Left colon (tissue), 2 donors: ENCODE measurements around the gene SLC25A39. TPM values are rescaled to one million over a fixed set of nuclear protein-coding genes. Genes with fewer than 3 reads are reported as not detected.

Experiments used
- ATAC-seq: fragments of 200-7000 bp; cut with Tn5 transposase; one replicate; pipeline ENCODE4 v1.9.1; 2020; ENCODE audit warnings: mild to moderate bottlenecking, moderate library complexity
- DNase-seq, 2 donors: peaks; one replicate each; pipeline ENCODE4 v3.0.0-alpha.2; 2020
- intact Hi-C, 2 donors: fragments of 100-400 bp; cut with DNase I in 1 of 2; cut with micrococcal nuclease in 1 of 2; formaldehyde crosslinking; loops; one replicate each; pipeline versions ENCODE4 v1.11.2 to v1.14.0; 2022; cut with DNase I, micrococcal nuclease
- total RNA-seq, 2 donors: library from RNA; stranded (reverse); fragmentation: NEBNext Ultra II Directional; extraction: Animal tissue kit (Norgen Biotek cat#: 25700); gene quantifications; one replicate each; pipeline ENCODE4 v1.2.1, GENCODE V29; 2021
- donor health status: DM: no; HTN: no; CAD: no.
- donor health status: DM: yes; HTN: yes; CAD: no.

SLC25A39 gene
- total RNA-seq, 2 donors from 2014 or later: 137 to 148 TPM

DNA sequence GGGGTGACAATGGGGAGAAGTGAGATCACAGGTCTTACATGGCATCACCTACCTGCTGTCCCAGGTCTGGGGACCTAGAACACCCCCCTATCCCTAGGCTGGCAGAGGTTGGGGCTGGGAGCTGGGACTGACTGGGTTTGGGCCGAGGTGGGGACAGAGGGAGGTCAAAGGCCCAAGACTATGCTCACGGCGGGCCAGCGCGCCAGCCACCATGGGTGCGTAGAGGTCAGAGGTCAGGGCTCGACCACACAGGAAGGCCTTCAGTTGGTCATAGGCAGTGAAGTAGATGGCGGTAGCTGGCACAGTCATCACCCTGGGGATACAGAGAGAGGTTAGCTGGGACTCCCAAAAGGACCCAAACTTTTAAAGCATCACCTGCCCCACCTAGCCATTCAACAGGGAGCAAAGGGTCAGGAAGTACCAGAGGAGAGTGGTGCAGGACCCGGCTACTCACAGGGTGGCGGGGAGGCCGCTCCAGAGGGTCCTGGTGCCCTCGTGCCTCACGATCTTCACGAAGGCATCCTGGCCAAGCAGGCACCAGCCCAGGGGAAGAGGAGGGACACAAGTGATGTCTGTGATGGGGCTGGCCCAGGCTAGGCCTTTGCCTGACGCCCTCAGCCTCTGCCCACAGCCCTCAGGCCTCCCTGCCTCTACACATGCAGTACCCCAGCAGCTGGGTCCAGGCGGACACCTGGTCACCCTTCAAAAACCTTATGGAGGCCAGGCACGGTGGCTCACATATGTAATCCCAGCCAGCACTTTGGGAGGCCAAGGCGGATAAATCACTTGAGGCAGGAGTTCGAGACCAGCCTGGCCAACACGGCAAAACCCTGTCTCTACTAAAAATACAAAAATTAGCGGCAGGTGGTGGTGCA lies 3.1 kb downstream of the SLC25A39 start:
- no peak for ATAC-seq
- intact Hi-C loops: loop anchor here in 1 of 2 donors (5.0 kb wide), 1 partner anchor 109 kb away; no protein-coding TSS in a partner anchor
- no peak for DNase-seq

DNA sequence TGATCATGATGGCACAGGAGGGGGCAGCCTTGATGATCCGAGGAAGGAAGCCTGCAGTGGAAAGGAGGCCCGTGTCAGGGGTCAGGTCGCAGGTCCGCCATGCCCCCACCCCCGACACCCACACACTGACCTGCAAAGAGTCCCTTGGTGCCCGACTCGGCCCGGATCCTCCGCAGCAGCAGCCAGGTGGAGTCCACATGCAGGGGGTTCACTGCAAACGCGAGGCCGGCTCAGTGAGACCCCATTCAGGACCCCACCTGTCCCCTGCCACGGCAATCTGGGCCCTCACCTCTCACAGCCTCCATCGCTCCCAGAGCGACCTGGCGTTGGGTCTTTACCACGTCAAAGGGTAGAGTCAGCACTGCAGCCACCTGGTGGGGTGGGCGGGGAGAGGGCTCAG lies 4.6 kb downstream of the SLC25A39 start:
- intact Hi-C loops: loop anchor here in 1 of 2 donors (5.0 kb wide), 1 partner anchor 108 kb away; no protein-coding TSS in a partner anchor
- no peak for DNase-seq
- ATAC-seq: no peak

DNA sequence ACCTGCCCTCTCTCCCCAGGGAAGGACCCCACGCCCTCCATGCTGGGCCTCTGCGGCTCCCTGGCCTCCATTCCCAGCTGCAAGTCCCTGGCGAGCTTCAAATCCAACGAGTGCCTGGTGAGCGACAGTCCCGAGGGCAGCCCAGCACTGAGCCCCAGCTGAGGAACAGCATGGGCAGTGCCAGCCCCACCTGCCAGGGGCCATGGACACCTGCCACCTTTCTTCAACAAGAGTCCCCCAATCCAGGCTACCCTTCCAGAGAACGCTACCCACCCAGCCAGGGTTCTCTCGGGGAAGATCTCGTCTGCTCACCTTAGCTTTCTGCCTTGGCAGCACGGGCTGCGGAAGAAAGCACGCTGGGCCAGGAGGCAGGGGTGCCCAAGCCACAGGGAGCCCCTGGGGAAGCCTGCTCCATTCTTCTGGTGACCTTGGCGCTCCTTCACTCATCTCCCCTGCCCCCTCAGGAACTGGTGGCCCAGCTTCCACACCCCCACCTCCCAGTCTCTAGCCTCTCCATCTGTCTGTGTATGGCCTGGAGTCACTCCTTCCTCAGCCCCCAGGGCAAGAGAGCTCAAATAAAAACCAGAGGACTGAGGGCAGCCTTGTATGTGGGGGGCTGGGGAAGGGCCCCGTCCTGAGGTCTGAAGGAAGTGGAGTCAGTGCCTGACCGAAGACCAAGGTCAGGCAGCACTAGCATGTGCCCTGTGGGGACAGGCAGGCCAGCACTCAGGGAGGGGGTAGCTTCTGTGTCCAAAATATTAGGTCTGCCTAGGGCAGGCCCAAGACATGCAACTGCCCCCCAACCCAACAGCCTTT lies 6.3 kb downstream of the SLC25A39 start:
- no peak for DNase-seq
- intact Hi-C loops: no loop called here
- ATAC-seq: peak; percentile 17

DNA sequence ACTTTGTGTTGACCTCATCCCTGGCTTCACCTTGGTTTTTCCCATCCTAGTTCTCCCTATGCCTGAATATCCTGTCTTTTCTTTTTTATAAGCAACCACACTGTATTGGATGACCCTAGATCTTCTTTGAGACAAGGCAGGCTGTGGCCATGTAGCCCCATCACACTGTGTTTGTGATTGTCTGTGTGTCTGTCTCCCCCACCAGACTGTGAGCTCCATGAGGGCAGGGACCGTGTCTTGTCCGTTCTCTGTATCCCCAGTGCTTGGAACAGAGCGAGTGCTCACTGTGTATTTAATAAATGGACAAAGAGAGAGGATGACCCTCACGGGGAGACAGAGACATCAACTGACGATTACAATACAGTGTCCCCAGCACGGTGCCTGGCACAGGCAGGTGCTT lies 7.1 kb downstream of the SLC25A39 start:
- no peak for DNase-seq
- intact Hi-C loops: no loop called here
- no peak for ATAC-seq

DNA sequence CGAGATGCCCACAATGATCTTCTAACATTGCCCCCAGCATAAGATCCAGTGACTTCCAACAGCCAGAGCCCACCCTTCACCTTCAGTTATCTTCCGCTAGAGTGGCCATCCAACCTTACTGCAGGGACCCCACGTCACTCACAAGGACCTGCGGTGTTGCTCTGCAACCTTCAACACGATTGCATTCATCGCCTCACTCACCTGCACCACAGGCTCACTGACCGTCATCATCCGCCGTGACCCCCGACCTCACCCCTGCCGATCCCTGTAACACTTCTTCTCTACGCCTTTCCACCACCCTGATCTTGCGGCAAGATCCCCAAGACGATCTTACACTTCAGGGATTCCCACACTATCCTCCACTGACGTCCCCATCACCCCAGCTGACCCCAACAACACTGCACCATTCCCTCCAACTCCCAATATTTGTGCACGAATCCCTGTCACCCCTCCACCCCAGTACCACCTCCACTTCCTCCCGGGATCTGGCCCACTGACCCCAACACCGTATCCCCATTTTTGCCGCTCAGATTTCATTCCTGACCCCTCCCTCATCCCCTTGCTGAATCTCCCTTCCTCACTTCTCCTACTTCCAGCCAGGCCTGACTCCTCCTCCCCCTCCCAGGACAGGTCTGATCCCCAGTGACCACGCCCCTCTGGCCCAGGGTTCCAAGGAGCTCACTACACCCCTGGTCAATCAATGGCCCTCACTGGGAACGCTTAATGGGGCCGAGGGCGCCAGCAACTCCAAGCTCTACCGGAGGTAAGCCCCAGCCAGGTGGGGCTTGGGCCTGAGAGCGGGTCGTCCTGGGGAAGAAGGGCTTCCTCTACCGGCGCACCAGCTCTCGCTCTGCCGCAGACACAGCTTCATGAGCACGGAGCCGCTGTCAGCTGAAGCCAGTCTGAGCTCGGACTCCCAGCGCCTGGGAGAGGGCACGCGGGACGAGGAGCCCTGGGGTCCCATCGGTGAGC lies 8.6 kb downstream of the SLC25A39 start:
- intact Hi-C loops: no loop called here
- DNase-seq (no peak), ATAC-seq (no peak)

DNA sequence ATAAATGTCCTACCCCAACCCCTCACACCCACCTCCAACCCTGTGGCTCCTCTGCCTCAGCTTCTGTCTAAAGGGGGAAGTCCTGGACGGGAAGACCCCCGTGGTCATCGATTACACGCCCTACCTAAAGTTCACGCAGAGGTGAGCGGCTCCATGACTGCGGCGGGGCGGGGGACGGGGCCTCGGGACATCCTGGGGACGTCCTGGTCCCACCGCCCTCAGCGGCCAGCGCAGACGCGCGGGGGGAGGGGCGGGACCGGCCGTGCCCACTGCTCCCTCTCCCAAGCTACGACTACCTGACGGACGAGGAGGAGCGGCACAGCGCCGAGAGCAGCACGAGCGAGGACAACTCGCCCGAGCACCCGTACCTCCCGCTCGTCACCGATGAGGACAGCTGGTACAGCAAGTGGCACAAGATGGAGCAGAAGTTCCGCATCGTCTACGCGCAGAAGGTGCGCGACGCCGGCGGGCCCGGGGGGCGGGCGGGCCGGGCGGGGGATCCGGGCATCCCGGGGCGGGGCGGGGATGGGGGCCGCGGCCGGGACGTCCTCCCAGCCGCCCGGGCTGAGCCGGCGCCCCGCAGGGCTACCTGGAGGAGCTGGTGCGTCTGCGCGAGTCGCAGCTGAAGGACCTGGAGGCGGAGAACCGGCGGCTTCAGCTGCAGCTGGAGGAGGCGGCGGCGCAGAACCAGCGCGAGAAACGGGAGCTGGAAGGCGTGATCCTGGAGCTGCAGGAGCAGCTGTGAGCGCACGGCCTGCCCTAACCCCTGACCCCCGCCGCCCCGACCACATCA lies 9.6 kb downstream of the SLC25A39 start:
- ATAC-seq (peak; percentile 20), DNase-seq (peak in 1 of 2 donors; percentile 43)
- intact Hi-C loops: no loop called here

DNA sequence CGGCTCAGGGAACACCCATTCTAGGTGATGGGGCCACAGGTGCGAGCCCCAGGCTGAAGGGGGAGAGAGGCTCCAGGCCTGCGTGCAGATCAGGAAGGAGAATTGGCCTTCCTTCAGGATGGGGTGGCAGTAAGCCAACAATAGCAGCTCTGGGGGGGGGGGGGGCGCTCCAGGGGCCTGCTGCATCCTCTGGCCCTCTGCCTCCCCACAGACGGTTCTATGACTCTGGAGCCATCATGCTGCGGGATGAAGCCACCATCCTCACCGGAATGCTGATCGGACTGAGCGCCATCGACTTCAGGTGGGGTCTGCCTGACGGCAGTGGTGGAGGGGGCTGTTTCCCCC lies 10.1 kb downstream of the SLC25A39 start:
- DNase-seq (no peak), ATAC-seq (no peak)
- intact Hi-C loops: no loop called here

DNA sequence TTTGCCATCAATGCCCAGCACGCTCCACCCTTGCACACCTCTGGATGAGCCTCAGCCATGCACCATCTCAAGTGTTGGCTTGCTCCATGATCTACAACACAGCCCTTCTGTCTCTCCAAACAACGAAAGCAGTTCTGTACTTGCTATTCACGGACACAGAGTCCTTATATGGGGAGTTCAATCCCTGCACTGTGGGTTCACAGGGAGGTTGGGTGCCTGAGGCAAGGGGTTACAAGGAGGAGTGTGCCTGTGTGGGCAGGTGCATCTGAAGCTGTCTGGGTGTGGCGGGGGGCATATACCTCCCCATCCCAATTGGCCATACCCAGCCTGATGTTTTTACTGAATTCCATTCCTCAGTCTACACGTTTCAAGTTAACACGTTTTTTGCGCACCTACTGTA lies 10.6 kb downstream of the SLC25A39 start:
- no peak for DNase-seq
- intact Hi-C loops: no loop called here
- no peak for ATAC-seq

DNA sequence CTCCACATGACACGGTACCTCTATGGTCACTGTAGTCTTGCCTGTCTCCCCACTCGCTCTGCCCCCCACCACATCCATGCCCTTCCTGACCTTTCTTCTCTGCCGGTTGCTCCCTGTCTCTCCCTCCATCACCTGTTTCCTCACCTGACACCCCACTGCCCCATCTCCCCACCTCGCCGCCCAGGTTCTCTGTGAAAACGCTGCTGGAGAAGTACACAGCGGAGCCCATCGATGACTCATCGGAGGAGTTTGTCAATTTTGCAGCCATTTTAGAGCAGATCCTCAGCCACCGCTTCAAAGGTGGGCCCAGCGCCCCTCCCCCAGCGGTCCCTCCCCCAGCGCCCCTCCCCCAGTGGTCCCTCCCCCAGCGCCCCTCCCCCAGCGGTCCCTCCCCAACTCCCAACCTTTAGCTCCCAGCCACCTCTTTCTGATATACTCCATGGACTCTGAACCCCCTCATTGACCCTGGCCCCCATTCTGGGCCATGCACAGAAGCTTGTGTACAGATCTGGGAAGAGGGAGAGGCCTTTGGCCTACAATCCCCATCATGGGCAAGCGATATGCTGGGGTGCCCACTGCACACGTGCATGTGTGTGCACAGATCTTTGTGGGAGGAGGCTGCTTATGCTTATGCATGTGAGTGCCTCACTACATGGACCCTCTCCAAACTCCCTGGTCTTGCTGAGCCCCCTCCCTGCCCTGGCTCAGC lies 12.1 kb downstream of the SLC25A39 start:
- ATAC-seq (no peak), DNase-seq (no peak)
- intact Hi-C loops: no loop called here

DNA sequence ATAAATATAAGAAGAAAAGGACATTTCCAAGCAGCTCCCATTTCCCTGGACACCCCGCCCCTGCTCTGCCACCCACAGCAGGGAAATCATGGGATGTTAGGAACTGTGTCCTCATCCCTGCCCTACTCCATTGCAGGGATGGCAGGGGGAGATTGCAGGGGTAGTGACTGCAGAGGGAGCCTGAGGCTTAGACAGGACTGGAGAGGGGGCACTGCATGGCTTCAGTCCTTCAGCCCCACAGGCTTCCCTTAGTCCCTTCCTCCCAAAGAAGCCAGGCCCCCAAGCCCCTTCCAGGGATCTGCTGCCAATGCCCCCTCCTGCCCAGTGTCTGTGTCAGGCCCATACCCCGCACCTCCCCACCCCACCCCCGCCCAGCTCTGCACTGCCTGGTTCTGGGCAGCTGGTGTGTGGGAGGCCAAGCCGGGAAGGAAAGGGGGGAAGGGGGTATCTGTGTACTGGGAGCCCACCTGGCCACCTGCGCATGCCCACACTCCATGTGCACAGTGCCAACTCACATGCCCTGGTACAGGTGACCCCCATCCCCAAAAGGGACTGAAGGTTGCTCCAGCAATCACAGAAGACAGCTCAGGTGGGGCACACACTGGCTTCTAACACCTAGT lies 13.0 kb downstream of the SLC25A39 start:
- intact Hi-C loops: no loop called here
- DNase-seq (no peak), ATAC-seq (no peak)

DNA sequence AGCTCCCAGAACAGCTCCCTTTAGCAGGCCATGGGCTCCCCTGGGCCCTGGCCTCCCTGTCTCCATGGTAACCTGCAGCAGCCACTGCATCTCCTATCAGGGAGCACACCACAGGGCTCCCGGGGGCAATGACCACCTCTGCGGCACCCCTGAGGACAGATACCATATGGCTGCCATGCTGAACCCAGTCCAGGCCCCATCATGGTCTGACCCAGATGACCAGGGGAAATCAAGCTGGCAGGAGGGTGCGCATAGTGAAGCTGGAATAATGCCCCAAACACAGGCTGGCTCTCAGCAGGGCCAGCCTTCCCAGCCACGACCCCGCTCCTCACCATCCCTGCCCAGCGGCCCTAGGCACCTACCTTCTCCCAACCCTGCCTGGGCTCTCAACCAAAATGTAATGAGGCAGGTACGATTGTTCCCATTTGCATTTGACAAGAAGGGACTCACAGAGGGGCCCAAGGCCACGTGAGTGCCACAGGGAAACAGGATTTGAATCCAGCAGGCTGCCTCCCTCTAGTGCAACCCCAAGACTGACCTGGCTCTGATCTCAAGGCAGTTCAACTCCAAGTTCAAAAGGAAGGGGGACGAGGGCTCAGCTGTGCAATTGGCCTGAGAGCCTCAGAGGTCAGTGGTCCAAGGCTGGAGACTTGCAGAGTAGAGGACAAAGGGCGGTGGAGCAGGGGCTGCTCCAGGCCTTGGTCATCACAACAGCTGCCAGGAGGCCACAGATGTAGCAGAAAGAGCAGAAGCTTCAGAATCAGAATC lies 13.8 kb downstream of the SLC25A39 start:
- intact Hi-C loops: no loop called here
- ATAC-seq: no peak
- no peak for DNase-seq

DNA sequence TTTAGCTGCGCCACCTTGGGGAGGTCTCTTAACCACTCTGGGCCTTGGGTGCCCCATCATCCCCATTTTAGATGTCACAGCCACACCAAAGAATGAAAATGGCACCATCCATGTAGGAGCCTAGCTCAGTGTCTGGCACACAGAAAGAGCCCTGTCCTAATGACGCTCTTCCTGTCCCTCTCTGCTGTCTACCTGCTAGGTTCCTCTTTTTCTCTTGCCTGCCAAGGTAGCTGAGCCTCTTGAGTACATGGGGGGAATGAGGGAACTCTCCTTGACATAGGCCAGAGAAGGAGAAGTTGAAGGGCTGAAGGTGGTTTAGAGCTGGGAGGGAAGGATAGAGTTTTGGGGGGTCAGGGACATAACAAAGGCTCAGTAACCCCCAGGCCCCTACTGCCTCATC lies 14.4 kb downstream of the SLC25A39 start:
- intact Hi-C loops: no loop called here
- DNase-seq: no peak
- ATAC-seq: no peak

DNA sequence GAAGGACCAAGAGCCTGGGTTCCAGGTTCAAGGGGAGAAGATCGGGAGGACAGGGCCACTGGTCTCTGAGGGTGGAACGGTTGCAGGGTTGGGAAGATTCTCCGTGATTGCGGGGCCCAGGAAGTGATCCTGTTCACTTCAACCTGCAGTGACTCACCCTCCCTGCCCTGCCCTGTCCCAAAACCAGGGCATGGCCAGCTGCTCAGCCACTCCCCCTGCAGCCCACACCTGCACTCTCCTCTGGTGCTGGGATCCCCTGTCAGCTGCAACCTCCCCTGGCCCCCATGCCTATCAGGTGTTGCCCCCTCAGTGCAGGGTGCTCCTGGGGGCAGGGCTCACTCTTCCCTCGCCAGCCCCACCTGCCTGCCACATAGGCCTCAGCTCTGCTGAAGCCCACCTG lies 15.2 kb downstream of the SLC25A39 start:
- intact Hi-C loops: no loop called here
- ATAC-seq (no peak), DNase-seq (no peak)

DNA sequence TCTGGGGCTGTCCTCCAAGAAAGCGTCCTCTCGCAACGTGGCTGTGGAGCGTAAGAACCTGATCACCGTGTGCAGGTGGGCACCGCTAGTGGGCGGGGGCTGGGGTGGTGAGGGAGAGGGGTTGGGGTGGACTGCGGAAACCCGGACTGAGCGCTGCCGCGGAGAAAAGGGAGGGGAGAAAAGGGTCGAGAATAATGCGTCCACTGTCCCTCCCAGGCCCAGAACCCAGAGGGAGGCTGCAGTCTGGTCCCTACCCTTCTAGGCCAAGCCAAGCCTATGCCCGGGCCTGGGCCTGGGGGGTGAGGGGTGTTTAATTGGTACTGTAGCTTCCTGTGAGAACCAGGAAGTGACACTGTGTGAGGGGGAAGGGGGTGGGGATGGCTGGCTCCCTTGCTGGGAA lies 15.8 kb downstream of the SLC25A39 start:
- ATAC-seq (peak; percentile 25), DNase-seq (no peak)
- intact Hi-C loops: no loop called here

DNA sequence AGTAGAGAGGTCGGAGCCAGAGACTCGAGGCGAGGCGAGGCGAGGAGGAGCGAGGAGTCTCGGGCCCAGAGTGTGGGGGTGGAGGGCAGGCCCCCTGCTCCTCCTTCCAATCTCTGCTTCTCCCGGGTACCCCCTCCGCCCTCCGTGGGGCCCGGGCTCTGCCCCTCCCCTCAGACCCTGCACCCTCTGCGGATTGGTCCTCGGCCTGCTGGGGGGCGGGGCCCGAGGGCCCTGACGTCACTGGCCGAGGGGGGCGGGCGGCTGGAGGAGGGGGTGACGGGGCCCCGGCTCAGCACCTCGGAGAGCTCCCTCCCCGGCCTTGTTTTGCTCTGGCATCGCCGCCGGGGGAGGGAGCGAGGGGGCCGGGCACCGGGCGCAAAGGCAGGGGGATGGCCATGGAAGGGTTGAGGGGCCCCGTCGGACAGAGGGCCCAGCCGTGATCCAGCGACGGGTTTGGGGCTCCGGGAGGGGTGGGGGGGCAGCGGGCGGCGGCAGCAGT lies 16.3 kb downstream of the SLC25A39 start, which contains the start of gene RUNDC3A:
RUNDC3A (plus strand) TSS at position 282 of the 499 bp plus-strand sequence. CDS start 232 bp downstream, outside the sequence.
- peak; percentile 91 for ATAC-seq
- peak; percentile 77 to 83 for DNase-seq
- intact Hi-C loops: no loop called here
